Ascending aorta (tissue), 2 donors: Measurements from ENCODE around the gene C15orf39. TPM values are rescaled to one million over a fixed set of nuclear protein-coding genes. Genes with fewer than 3 reads are reported as not detected.
"Not testable (repeated sequence)": the region's sequence is repeated elsewhere in the genome, so short reads cannot be mapped to it uniquely, and the experiment has no call there.

ENCODE experiments used
- DNase-seq, 2 donors: peaks; one replicate each; pipeline ENCODE4 v3.0.0-alpha.2; 2019; ENCODE audit warnings: low spot score in 2 of 2
- H3K27ac ChIP-seq, 2 donors: fragments of 200-600 bp; sonication (generic); one replicate each; pipeline ENCODE4 v1.5.1; 2016 to 2017; ENCODE audit warnings: mild to moderate bottlenecking in 1 of 2
- H3K27me3 ChIP-seq: fragments of 200-600 bp; sonication (generic); one replicate; pipeline ENCODE4 v1.5.1; 2017
- H3K36me3 ChIP-seq, 2 donors: fragments of 200-600 bp; sonication (generic); one replicate each; pipeline ENCODE4 v1.5.1; 2016
- H3K4me1 ChIP-seq, 2 donors: fragments of 200-600 bp; sonication (generic); one replicate each; pipeline ENCODE4 v1.5.1; 2016 to 2017; ENCODE audit warnings: mild to moderate bottlenecking in 1 of 2
- H3K4me3 ChIP-seq, 2 donors: fragments of 200-600 bp; sonication (generic); one replicate each; pipeline ENCODE4 v1.5.1; 2016 to 2017; ENCODE audit warnings: mild to moderate bottlenecking in 1 of 2
- H3K9me3 ChIP-seq, 2 donors: fragments of 200-600 bp; sonication (generic); one replicate each; pipeline ENCODE4 v1.5.1; 2016
- intact Hi-C: fragments of 100-400 bp; cut with DNase I; formaldehyde crosslinking; loops from one replicate; pipeline ENCODE4 v1.15.1; 2023
- total RNA-seq: library from RNA; depleted of rRNA; stranded (reverse); fragments of >200 nt; gene quantifications from one replicate; pipeline ENCODE4 v1.1.0, GENCODE V29; 2016
- TF ChIP-seq, protein P1 (sequence below), 3 experiments: fragments of 200-600 bp in 2 of 3; fragments of 450-650 bp in 1 of 3; sonication (generic) in 2 of 3; IDR thresholded peaks; one replicate each; pipeline ENCODE4 v1.5.1; 2016 to 2019; ENCODE audit warnings: antibody characterized with exemption in 3 of 3, mild to moderate bottlenecking in 1 of 3, moderate library complexity in 1 of 3

Gene C15orf39
- total RNA-seq, 1 donor from 2014 or later: 30.8 TPM

GRCh38 chr15:75235760-75236729 is 34.4 kb downstream of the C15orf39 start:
- Histone ChIP-seq H3K9me3 (no peaks in the 10 kb centered on the region), H3K27ac (no peak overlapping the region), H3K36me3 (no peaks in the 10 kb centered on the region), H3K27me3 (no peaks in the 10 kb centered on the region), H3K4me3 (no peak overlapping the region), H3K4me1 (no peaks in the 10 kb centered on the region)
- intact Hi-C loops: no loop called here
- TF ChIP-seq, protein P1, sequence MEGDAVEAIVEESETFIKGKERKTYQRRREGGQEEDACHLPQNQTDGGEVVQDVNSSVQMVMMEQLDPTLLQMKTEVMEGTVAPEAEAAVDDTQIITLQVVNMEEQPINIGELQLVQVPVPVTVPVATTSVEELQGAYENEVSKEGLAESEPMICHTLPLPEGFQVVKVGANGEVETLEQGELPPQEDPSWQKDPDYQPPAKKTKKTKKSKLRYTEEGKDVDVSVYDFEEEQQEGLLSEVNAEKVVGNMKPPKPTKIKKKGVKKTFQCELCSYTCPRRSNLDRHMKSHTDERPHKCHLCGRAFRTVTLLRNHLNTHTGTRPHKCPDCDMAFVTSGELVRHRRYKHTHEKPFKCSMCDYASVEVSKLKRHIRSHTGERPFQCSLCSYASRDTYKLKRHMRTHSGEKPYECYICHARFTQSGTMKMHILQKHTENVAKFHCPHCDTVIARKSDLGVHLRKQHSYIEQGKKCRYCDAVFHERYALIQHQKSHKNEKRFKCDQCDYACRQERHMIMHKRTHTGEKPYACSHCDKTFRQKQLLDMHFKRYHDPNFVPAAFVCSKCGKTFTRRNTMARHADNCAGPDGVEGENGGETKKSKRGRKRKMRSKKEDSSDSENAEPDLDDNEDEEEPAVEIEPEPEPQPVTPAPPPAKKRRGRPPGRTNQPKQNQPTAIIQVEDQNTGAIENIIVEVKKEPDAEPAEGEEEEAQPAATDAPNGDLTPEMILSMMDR (IDR thresholded peaks at IDR 0.05): no peak
- DNase-seq: no peak

- Histone ChIP-seq H3K27ac (no peak overlapping the region), H3K4me1 (no peaks in the 10 kb centered on the region), H3K4me3 (no peak overlapping the region), H3K27me3 (no peaks in the 10 kb centered on the region), H3K9me3 (no peaks in the 10 kb centered on the region), H3K36me3 (no peaks in the 10 kb centered on the region)
- intact Hi-C loops: no loop called here
- TF ChIP-seq, protein P1 (IDR thresholded peaks at IDR 0.05): no peak
- no peak for DNase-seq
Observed at GRCh38 chr15:75237316-75237982, 35.8 kb downstream of the C15orf39 start.

DNA sequence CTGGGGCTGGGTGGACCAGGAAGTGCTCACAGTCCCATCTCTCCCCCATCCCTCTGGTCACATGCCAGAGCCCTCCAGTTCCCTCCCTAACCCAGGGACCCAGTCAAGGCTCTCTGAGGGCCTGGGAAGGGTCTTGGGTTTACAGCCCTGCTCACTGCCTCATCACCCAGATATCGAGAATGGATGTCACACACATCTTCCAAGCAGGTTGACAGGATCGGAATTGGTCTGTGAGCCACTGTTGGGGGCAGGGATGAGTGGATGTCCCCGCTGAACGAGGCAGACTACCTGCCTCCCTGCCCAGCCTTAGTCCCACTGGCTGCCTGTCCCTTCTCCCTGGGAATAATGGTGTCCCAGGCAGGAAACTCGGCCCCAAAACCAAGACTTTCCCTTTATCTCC is 36.5 kb downstream of the C15orf39 start:
- intact Hi-C loops: no loop called here
- no peak for DNase-seq

GRCh38 chr15:75245741-75246140 is 44.1 kb downstream of the C15orf39 start:
- H3K27ac ChIP-seq, H3K27me3 ChIP-seq, H3K4me1 ChIP-seq, H3K4me3 ChIP-seq, H3K36me3 ChIP-seq, intact Hi-C loops, H3K9me3 ChIP-seq, DNase-seq: not testable (repeated sequence)

More for the DNA sequence above, 36.5 kb downstream of the C15orf39 start:
- Histone ChIP-seq H3K36me3 (no peaks in the 10 kb centered on the region), H3K27ac (no peak overlapping the region), H3K27me3 (no peaks in the 10 kb centered on the region), H3K4me3 (no peak overlapping the region), H3K4me1 (no peaks in the 10 kb centered on the region), H3K9me3 (no peaks in the 10 kb centered on the region)
- TF ChIP-seq, protein P1 (IDR thresholded peaks at IDR 0.05): no peak

- H3K36me3 ChIP-seq, H3K9me3 ChIP-seq, H3K4me3 ChIP-seq, intact Hi-C loops, H3K4me1 ChIP-seq, H3K27ac ChIP-seq, H3K27me3 ChIP-seq, DNase-seq: not testable (repeated sequence)
Observed at GRCh38 chr15:75248991-75249390, 47.3 kb downstream of the C15orf39 start.

- Histone ChIP-seq H3K36me3 (no peaks in the 10 kb centered on the region), H3K9me3 (no peaks in the 10 kb centered on the region), H3K27me3 (no peaks in the 10 kb centered on the region), H3K4me3 (no peak overlapping the region), H3K27ac (no peak overlapping the region), H3K4me1 (no peaks in the 10 kb centered on the region)
- no peak for DNase-seq
- TF ChIP-seq, protein P1 (IDR thresholded peaks at IDR 0.05): no peak
- intact Hi-C loops: no loop called here
Observed at GRCh38 chr15:75249726-75250125, 48.0 kb downstream of the C15orf39 start.

DNA sequence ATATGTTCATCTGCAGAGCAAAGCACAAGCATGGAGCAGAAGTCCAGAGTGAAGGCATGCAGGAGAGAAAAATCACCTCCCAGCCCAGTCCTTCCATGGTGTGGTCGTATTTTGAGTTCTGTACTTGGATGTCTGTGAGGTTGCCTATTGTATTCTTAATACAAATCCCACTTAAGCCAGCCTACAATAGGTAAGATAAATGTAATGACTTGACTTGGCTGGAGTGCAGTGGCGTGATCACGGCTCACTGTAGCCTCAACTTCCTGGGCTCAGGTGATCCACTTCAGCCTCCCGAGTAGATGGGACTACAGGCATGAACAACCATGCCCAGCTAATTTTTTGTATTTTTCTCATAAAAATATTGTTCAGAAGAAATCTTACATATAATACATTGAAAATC is 49.7 kb downstream of the C15orf39 start:
- H3K4me1 ChIP-seq, H3K36me3 ChIP-seq, H3K27me3 ChIP-seq, H3K9me3 ChIP-seq, DNase-seq, intact Hi-C loops, H3K4me3 ChIP-seq, H3K27ac ChIP-seq: not testable (repeated sequence)

- H3K36me3 ChIP-seq, H3K4me1 ChIP-seq, H3K27me3 ChIP-seq, intact Hi-C loops, DNase-seq, H3K4me3 ChIP-seq, H3K27ac ChIP-seq, H3K9me3 ChIP-seq: not testable (repeated sequence)
Observed at GRCh38 chr15:75252285-75252684, 50.6 kb downstream of the C15orf39 start.

- DNase-seq, H3K27me3 ChIP-seq, H3K27ac ChIP-seq: not testable (repeated sequence)
Observed at GRCh38 chr15:75258034-75258433, 56.4 kb downstream of the C15orf39 start, which contains the start of gene GOLGA6C. GOLGA6C (plus strand) TSS chr15:75258334; CDS start chr15:75258599, 265 bp downstream.

More at GRCh38 chr15:75258034-75258433, 56.4 kb downstream of the C15orf39 start, which contains the start of gene GOLGA6C:
- H3K9me3 ChIP-seq, H3K4me1 ChIP-seq, intact Hi-C loops, H3K4me3 ChIP-seq, H3K36me3 ChIP-seq: not testable (repeated sequence)
